SK-N-SH (cell line): ENCODE data around the gene CDK5RAP1. TPM values are rescaled to one million over a fixed set of nuclear protein-coding genes. Genes with fewer than 3 reads are reported as not detected.

Experiments used
- CTCF ChIA-PET: fragments of 300-600, 350-600 bp; formaldehyde crosslinking; extraction: SDS; loops from one replicate; lab custom pipeline; 2021; lab: Yijun Ruan, JAX
- POLR2A ChIA-PET: fragments of 350-600 bp; sonication (Branson Sonifier 250); formaldehyde crosslinking; extraction: SDS; loops from one replicate; lab custom pipeline; 2020; ENCODE audit warnings: antibody characterized with exemption, inconsistent platforms; lab: Yijun Ruan, JAX
- DNase-seq: peaks from one replicate; pipeline ENCODE4 v3.0.0; 2012
- H2AFZ ChIP-seq: fragments of 200-600 bp; sonication (generic); 2 replicates; pipeline ENCODE4 v1.8.1; 2016; ENCODE audit warnings: antibody characterized with exemption, mild to moderate bottlenecking, low read depth
- H3F3A ChIP-seq: fragments of 200-600 bp; sonication (generic); replicated peaks from 2 replicates; pipeline ENCODE3; 2016; ENCODE audit warnings: antibody characterized with exemption, mild to moderate bottlenecking; ENCODE audit not compliant: insufficient read depth
- H3K27ac ChIP-seq, 2 experiments: fragments of 200-500 bp in 1 of 2; fragments of 200-600 bp in 1 of 2; sonication (Bioruptor generic) in 1 of 2; sonication (generic), shearing (Covaris generic) in 1 of 2; 2 replicates each; pipeline versions ENCODE4 v1.5.1 to v1.6.1; 2014 to 2016; ENCODE audit warnings: low read depth in 2 of 2, inconsistent platforms in 1 of 2, low read length in 1 of 2, mild to moderate bottlenecking in 1 of 2, mixed read lengths in 1 of 2
- H3K27me3 ChIP-seq: fragments of 200-600 bp; sonication (generic), shearing (Covaris generic); 2 replicates; pipeline ENCODE4 v1.6.1; 2016; ENCODE audit warnings: mixed run types; ENCODE audit not compliant: insufficient read depth
- H3K36me3 ChIP-seq, 2 experiments: fragments of 200-500 bp in 1 of 2; fragments of 200-600 bp in 1 of 2; sonication (Bioruptor generic) in 1 of 2; sonication (generic) in 1 of 2; replicated peaks in 1 of 2; 2 replicates each; pipeline versions ENCODE3 to v1.5.1; 2014 to 2016; ENCODE audit warnings: low read length in 1 of 2, mild to moderate bottlenecking in 1 of 2; ENCODE audit not compliant: insufficient read depth in 2 of 2, control insufficient read depth in 1 of 2
- H3K4me1 ChIP-seq, 2 experiments: fragments of 200-500 bp in 1 of 2; fragments of 200-600 bp in 1 of 2; sonication (Bioruptor generic) in 1 of 2; sonication (generic), shearing (Covaris generic) in 1 of 2; 2 replicates each; pipeline versions ENCODE4 v1.5.1 to v1.6.1; 2014 to 2016; ENCODE audit warnings: low read depth in 1 of 2, low read length in 1 of 2, mixed run types in 1 of 2; ENCODE audit not compliant: insufficient read depth in 2 of 2, control insufficient read depth in 1 of 2
- H3K4me2 ChIP-seq: fragments of 200-600 bp; sonication (generic), shearing (Covaris generic); 2 replicates; pipeline ENCODE4 v1.6.1; 2017; ENCODE audit warnings: mixed run types
- H3K4me3 ChIP-seq, 2 experiments: fragments of 200-500 bp in 1 of 2; fragments of 200-600 bp in 1 of 2; sonication (Bioruptor generic) in 1 of 2; sonication (generic), shearing (Covaris generic) in 1 of 2; 2 replicates each; pipeline versions ENCODE4 v1.5.1 to v1.8.1; 2014 to 2016; ENCODE audit warnings: low read depth in 2 of 2, inconsistent platforms in 1 of 2, low read length in 1 of 2, mild to moderate bottlenecking in 1 of 2, mixed read lengths in 1 of 2, moderate library complexity in 1 of 2
- H3K79me2 ChIP-seq: fragments of 200-600 bp; sonication (generic); 2 replicates; pipeline ENCODE4 v1.8.1; 2017; ENCODE audit warnings: mild to moderate bottlenecking; ENCODE audit not compliant: insufficient read depth
- H3K9ac ChIP-seq: fragments of 200-600 bp; sonication (generic); 2 replicates; pipeline ENCODE4 v1.6.1; 2017; ENCODE audit warnings: mixed run types
- H3K9me2 ChIP-seq: fragments of 200-600 bp; sonication (generic); 2 replicates; pipeline ENCODE4 v1.6.1; 2017; ENCODE audit warnings: mixed run types
- H3K9me3 ChIP-seq: fragments of 200-600 bp; sonication (generic); 2 replicates; pipeline ENCODE4 v1.6.1; 2017; ENCODE audit warnings: mixed run types, mild to moderate bottlenecking, moderate library complexity
- H4K20me1 ChIP-seq: fragments of 200-600 bp; sonication (generic); 2 replicates; pipeline ENCODE4 v1.6.1; 2017; ENCODE audit warnings: mild to moderate bottlenecking, mixed run types; ENCODE audit not compliant: insufficient read depth
- EP300 ChIP-seq, 2 experiments: IDR thresholded peaks; 2 replicates each; pipeline versions ENCODE4 v1.4.0 to v1.6.1; 2012; ENCODE audit warnings: borderline replicate concordance in 1 of 2, low read depth in 1 of 2, low read length in 1 of 2
- EZH2phosphoT487 ChIP-seq: fragments of 200-600 bp; sonication (generic); IDR thresholded peaks from 2 replicates; pipeline ENCODE4 v1.6.1; 2017; ENCODE audit warnings: low read depth, mixed run types, mild to moderate bottlenecking, antibody characterized with exemption, moderate library complexity, borderline replicate concordance
- FOXM1 ChIP-seq: IDR thresholded peaks from 2 replicates; pipeline ENCODE4 v1.4.0; 2012; ENCODE audit warnings: low read depth, mild to moderate bottlenecking
- GABPA ChIP-seq: IDR thresholded peaks from 2 replicates; pipeline ENCODE4 v1.4.0; 2012; ENCODE audit warnings: low read depth, mild to moderate bottlenecking
- JUND ChIP-seq: IDR thresholded peaks from 2 replicates; pipeline ENCODE4 v1.4.0; 2012
- TAF1 ChIP-seq: IDR thresholded peaks from 2 replicates; pipeline ENCODE4 v1.6.1; 2012; ENCODE audit warnings: low read depth, mild to moderate bottlenecking, low read length, moderate library complexity, borderline replicate concordance
- TEAD4 ChIP-seq: IDR thresholded peaks from 2 replicates; pipeline ENCODE4 v1.4.0; 2012; ENCODE audit warnings: mild to moderate bottlenecking, borderline replicate concordance; ENCODE audit not compliant: insufficient read depth
- WGBS: methylation state at CpG from one replicate; pipeline ENCODE4 v1.1.6; 2017; ENCODE audit warnings: low lambda C conversion rate; 5-methylcytosine and 5-hydroxymethylcytosine counted together
- polyA plus RNA-seq, 3 experiments: library from polyadenylated mRNA; depleted of rRNA; stranded (reverse); fragments of >200 nt; gene quantifications; 2 replicates each; pipeline ENCODE4 v1.2.3, GENCODE V29; 2012
- TF ChIP-seq, protein P1 (sequence below): IDR thresholded peaks from 2 replicates; pipeline ENCODE4 v1.6.1; 2012; ENCODE audit warnings: mild to moderate bottlenecking, low read depth, low read length, moderate library complexity

The CDK5RAP1 gene
- polyA plus RNA-seq, 1 of the 3 experiments (the other 2 are of a cell fraction): 30.5 TPM

DNA sequence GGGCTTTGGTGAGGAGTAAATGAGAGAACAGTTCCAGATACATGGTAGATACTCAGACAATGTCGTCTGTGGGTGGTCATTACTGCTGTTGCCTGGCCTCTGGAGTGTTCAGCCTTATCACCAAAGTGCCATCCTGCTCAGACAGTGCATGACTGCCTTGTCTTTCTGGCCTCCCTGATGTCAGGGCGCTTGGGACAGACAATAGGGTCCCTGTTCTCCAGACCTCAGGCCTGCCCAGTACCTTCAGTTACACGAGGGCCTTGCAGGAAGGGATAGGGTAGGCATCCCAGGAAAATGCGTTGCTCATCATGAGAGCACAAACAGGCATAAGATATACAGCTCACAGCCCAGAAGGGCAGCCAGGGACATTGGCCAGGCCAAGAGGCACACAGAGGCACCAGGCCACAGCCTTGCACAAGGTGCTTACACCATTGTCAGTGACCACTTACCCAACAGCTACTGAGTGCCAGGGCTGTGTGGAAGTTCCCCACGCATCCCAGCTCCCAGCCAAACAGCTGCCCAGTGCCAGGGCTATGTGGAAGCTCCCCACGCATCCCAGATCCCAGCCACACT lies 90.9 kb downstream of the CDK5RAP1 start (continued):
- no peak for TF ChIP-seq EP300 (IDR thresholded peaks at IDR 0.05; ENCODE audit: borderline replicate concordance in 1 of 2, low read depth in 1 of 2, low read length in 1 of 2)
- no peak for TF ChIP-seq GABPA
- TF ChIP-seq JUND: no peak
- no peak for TF ChIP-seq TAF1
- no peak for TF ChIP-seq EZH2phosphoT487

DNA sequence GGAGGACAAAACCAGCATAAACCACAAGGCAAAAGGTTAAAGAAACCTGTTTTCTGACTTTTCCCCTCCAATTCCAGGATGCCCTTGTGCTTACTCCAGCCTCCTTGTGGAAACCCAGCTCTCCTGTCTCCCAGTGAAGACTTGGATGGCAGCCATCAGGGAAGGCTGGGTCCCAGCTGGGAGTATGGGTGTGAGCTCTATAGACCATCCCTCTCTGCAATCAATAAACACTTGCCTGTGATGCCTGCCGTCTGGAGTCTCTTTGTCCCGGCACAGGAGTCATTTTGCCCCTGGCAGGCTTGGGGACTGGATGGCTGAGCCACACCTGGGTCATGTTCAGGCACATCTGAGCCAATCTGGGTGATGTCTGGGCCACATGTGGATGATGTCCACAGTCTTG lies 91.7 kb downstream of the CDK5RAP1 start:
- TF ChIP-seq, protein P1, sequence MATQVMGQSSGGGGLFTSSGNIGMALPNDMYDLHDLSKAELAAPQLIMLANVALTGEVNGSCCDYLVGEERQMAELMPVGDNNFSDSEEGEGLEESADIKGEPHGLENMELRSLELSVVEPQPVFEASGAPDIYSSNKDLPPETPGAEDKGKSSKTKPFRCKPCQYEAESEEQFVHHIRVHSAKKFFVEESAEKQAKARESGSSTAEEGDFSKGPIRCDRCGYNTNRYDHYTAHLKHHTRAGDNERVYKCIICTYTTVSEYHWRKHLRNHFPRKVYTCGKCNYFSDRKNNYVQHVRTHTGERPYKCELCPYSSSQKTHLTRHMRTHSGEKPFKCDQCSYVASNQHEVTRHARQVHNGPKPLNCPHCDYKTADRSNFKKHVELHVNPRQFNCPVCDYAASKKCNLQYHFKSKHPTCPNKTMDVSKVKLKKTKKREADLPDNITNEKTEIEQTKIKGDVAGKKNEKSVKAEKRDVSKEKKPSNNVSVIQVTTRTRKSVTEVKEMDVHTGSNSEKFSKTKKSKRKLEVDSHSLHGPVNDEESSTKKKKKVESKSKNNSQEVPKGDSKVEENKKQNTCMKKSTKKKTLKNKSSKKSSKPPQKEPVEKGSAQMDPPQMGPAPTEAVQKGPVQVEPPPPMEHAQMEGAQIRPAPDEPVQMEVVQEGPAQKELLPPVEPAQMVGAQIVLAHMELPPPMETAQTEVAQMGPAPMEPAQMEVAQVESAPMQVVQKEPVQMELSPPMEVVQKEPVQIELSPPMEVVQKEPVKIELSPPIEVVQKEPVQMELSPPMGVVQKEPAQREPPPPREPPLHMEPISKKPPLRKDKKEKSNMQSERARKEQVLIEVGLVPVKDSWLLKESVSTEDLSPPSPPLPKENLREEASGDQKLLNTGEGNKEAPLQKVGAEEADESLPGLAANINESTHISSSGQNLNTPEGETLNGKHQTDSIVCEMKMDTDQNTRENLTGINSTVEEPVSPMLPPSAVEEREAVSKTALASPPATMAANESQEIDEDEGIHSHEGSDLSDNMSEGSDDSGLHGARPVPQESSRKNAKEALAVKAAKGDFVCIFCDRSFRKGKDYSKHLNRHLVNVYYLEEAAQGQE: no peak
- TF ChIP-seq TAF1 (no peak), TEAD4 (no peak), FOXM1 (no peak)
- H3K9me2 ChIP-seq: no peaks in the 10 kb centered on the region
- no peaks in the 10 kb centered on the region for H4K20me1 ChIP-seq
- ChIA-PET POLR2A (no interaction called here), CTCF (interaction anchor here (0.7 to 2.0 kb wide), 3 partner anchors 10 to 838 kb away, joined by 3 to 12 read pairs (median 3); no protein-coding TSS in a partner anchor)
- H3K9me3 ChIP-seq: no peaks in the 10 kb centered on the region
- no peak overlapping the region for H2AFZ ChIP-seq
- H3K4me3 ChIP-seq: no peak overlapping the region
- no peaks in the 10 kb centered on the region for H3K36me3 ChIP-seq
- H3K4me1 ChIP-seq: no peaks in the 10 kb centered on the region; a peak in 1 of 4 replicates
- H3K79me2 ChIP-seq: no peaks in the 10 kb centered on the region
- WGBS: 0% methylated on average over 1 of the region's 2 CpGs
- H3F3A ChIP-seq: no peaks in the 10 kb centered on the region
- H3K9ac ChIP-seq: no peak overlapping the region
- no peak overlapping the region for H3K4me2 ChIP-seq
- H3K27ac ChIP-seq: no peak overlapping the region
- no peaks in the 10 kb centered on the region for H3K27me3 ChIP-seq
- no peak for DNase-seq

Other genes with a start within 250 kb of the CDK5RAP1 start
- not detected in 2 replicates for gene BPIFA2, start 233.4 kb downstream of the CDK5RAP1 start, polyA plus RNA-seq (2012; rRNA removed)
- not detected in 2 replicates for gene BPIFA3, start 184.2 kb downstream of the CDK5RAP1 start, polyA plus RNA-seq (2012; rRNA removed)
- gene BPIFA1, start 165.5 kb downstream of the CDK5RAP1 start, polyA plus RNA-seq (2012; rRNA removed): not detected in 2 replicates
- not detected in 2 replicates for gene BPIFB1, start 118.3 kb downstream of the CDK5RAP1 start, polyA plus RNA-seq (2012; rRNA removed)
- gene SNTA1, start 42.2 kb upstream of the CDK5RAP1 start, polyA plus RNA-seq (2012; rRNA removed): 11.2 TPM in 2 replicates
- gene CBFA2T2, start 88.6 kb upstream of the CDK5RAP1 start, polyA plus RNA-seq (2012; rRNA removed): 11.0 and 11.7 TPM in 2 replicates